Measurements from ENCODE around the gene UHRF1. TPM values are rescaled to one million over a fixed set of nuclear protein-coding genes. Genes with fewer than 3 reads are reported as not detected.

Gene UHRF1
- total RNA-seq, 1 experiment from 2014 or later: 109 TPM

- Histone ChIP-seq H3K9me2 (ENCODE audit: insufficient read depth) (no peaks in the 10 kb centered on the region), H3K27me3 (ENCODE audit: insufficient read depth, low read length) (no peaks in the 10 kb centered on the region), H2AFZ (ENCODE audit: low read depth, low read length, poor library complexity, severe bottlenecking) (no peak overlapping the region), H3K79me2 (ENCODE audit: insufficient read depth, low read length) (peaks cover 97% of the 10 kb centered on the region), H4K20me1 (ENCODE audit: insufficient read depth) (no peaks in the 10 kb centered on the region; the same call in 1 of the 2 replicates), H3K9me3 (ENCODE audit: control insufficient read depth in 1 of 2, insufficient read depth in 1 of 2, low read depth in 1 of 2, low read length in 2 of 2) (no peaks in the 10 kb centered on the region), H3K36me3 (ENCODE audit: control insufficient read depth in 1 of 2, insufficient read depth in 2 of 2, low read length in 2 of 2) (peaks cover 6 to 19% of the 10 kb centered on the region in 2 experiments; a peak in 2 of 4 replicates), H3K4me2 (ENCODE audit: low read length) (no peak overlapping the region), H3K4me1 (ENCODE audit: control insufficient read depth in 1 of 2, insufficient read depth in 2 of 2, low read length in 2 of 2) (peaks cover 7 to 19% of the 10 kb centered on the region in 2 experiments), H3K4me3 (replicated peaks in 1 of 2; ENCODE audit: low read depth in 1 of 2, low read length in 2 of 2) (no peak overlapping the region), H3K27ac (ENCODE audit: low read depth, low read length) (peak overlapping the region; percentile 38; the same call in 1 of the 2 replicates), H3K9ac (ENCODE audit: low read length) (no peak overlapping the region)
- no TSS peak for BruUV-seq (replicated peaks)
- ChIA-PET RAD21 (ENCODE audit: low non-redundant PET in 1 of 2, low total read pairs in 2 of 2, uncharacterized antibody in 2 of 2, unreplicated experiment in 2 of 2) (interaction anchor here (0.6 kb wide), 2 partner anchors 12 to 52 kb away, joined by 3 read pairs; no protein-coding TSS in a partner anchor), POLR2A (no interaction called here), CTCF (no interaction called here)
- no peak for TF ChIP-seq ZFX (IDR thresholded peaks at IDR 0.05)
- TF ChIP-seq CTCF (IDR thresholded peaks at IDR 0.05 in 2 of 3, conservative IDR thresholded peaks at IDR 0.05 in 1 of 3; ENCODE audit: borderline replicate concordance in 1 of 3, insufficient read depth in 1 of 3, low read depth in 2 of 3, low read length in 2 of 3): no peak
- TF ChIP-seq POLR2A (IDR thresholded peaks at IDR 0.05; ENCODE audit: borderline replicate concordance, extremely low read depth, insufficient read depth, insufficient read length): no peak
- TF ChIP-seq TCF7L2 (IDR thresholded peaks at IDR 0.05; ENCODE audit: borderline replicate concordance, extremely low read depth, insufficient read depth, insufficient read length): no peak
- no peak for TF ChIP-seq ZNF274 (IDR thresholded peaks at IDR 0.05; ENCODE audit: low read depth, low read length)
- no peak for TF ChIP-seq MAX (IDR thresholded peaks at IDR 0.05)
- TF ChIP-seq REST (IDR thresholded peaks at IDR 0.05; ENCODE audit: low read depth): no peak
- TF ChIP-seq FOSL1 (IDR thresholded peaks at IDR 0.05; ENCODE audit: low read depth): no peak
- no peak for TF ChIP-seq EZH2 (IDR thresholded peaks at IDR 0.05)
- no peak for TF ChIP-seq RAD21 (IDR thresholded peaks at IDR 0.05; ENCODE audit: low read depth)
- TF ChIP-seq EZH2phosphoT487 (IDR thresholded peaks at IDR 0.05; ENCODE audit: borderline replicate concordance): no peak
- TF ChIP-seq ELF1 (IDR thresholded peaks at IDR 0.05; ENCODE audit: borderline replicate concordance, low read depth): no peak
- no peak for TF ChIP-seq CEBPB (IDR thresholded peaks at IDR 0.05; ENCODE audit: low read depth)
- TF ChIP-seq ATF3 (IDR thresholded peaks at IDR 0.05): no peak
- TF ChIP-seq SIN3A (IDR thresholded peaks at IDR 0.05; ENCODE audit: low read depth): no peak
- DNase-seq (ENCODE audit: low read depth, low spot score) (no peak), ATAC-seq (no peak)
- intact Hi-C loops (cut with micrococcal nuclease): no loop called here
Measured at GRCh38 chr19:4922530-4923275, 13.4 kb downstream of the UHRF1 start.
